T-helper 1 cell (primary cell): ENCODE measurements around the gene TCFL5.
"Not testable (repeated sequence)": the region's sequence is repeated elsewhere in the genome, so short reads cannot be mapped to it uniquely, and the experiment has no call there.

ENCODE experiments used
- DNase-seq, 5 donors: peaks; one replicate each; pipeline ENCODE4 v3.0.0-alpha.2; 2012 to 2020

The TCFL5 gene

DNA sequence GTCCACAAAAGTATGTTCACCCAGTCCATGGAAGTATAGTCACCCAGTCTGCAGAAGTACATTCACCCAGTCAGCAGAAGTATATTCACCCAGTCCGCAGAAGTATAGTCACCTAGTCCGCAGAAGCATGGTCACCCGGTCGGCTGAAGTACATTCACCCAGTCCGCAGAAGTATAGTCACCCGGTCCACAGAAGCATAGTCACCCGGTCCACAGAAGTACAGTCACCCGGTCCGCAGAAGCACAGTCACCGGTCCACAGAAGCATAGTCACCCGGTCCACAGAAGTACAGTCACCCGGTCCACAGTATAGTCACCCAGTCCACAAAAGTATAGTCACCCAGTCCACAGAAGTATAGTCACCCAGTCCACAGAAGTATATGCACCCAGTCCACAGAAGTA, 8.8 kb downstream of the TCFL5 start:
- no peak for DNase-seq

DNA sequence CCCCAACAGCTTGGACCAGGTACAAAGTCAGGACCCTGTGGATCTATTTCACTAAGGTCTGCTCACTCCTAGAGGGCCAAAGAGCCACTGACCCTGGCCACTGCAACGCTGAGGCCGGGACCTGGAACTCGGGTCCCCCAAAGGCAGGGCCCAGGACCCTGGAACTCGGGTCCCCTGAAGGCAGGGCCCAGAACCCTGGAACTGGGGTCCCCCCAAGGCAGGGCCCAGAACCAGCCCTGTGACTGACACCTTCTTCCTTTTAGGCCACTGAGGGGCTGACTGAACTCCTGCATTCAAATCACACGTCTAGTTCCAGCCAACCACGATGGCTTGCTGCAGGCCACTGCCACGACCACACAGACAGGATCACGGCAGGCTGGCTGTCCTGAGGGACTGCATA, 9.4 kb downstream of the TCFL5 start:
- no peak for DNase-seq

DNA sequence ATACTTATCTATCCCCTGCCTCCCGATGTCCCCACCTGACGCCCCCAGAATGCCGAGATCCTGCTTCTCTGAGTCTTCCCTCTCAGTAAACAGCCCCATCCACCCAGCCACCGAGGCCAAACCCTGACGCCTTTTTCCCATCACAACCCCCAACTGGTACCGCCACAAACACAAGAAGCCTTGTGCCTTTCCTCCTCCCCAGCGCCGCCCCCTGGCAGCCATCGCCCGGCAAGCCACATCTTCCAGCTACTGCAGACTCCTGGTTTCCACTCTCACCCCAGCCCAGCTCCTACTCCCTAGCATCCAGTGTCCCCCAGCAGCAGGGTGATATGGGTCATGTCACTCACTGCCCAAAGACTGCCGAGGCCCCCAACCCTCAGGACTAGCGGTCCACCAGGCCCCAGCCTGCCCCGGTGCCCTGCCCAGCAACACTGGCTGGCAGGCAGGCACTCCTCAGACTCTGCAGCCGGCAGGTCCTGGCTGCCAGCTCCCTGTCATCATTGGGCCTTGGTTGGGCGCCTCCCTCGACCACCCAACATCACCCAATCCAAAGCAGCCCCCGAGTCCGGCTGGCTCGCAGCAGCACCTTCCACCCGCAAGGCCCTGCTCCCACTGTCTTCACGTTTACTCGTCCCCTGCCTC, 11.2 kb downstream of the TCFL5 start:
- no peak for DNase-seq

DNA sequence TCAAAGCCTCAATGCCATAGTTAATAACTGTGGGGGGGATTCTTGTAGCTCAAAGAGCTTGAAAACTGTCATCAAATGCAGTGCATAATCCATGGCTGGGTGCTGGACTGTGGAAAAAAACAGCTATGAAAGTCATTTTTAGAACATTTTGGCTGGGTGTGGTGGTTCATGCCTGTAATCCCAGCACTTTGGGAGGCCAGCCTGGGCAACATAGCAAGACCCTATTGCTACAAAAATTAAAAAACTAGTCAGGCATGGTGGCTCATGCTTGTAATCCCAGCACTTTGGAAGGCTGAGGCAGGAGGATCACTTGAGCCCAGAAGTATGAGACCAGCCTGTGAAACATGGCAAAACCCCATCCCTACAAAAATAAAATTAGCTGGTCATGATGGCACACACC, 12.2 kb downstream of the TCFL5 start:
- no peak for DNase-seq

DNA sequence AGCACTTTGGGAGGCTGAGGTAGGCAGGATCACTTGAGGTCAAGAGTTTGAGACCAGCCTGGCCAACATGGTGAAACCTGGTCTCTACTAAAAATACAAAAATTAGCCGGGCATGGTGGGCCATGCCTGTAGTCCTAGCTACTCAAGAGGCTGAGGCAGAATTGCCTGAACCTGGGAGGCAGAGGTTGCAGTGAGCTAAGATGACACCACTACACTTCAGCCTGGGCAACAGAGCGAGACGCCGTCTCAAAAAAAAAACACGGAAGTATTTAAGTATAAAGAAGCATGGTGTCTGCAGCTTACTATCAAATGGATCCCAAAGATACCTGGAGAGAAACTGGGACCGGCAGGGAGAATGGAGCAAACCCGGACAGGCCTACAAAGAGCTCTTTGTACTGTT, 12.7 kb downstream of the TCFL5 start:
- DNase-seq: not testable (repeated sequence)

DNA sequence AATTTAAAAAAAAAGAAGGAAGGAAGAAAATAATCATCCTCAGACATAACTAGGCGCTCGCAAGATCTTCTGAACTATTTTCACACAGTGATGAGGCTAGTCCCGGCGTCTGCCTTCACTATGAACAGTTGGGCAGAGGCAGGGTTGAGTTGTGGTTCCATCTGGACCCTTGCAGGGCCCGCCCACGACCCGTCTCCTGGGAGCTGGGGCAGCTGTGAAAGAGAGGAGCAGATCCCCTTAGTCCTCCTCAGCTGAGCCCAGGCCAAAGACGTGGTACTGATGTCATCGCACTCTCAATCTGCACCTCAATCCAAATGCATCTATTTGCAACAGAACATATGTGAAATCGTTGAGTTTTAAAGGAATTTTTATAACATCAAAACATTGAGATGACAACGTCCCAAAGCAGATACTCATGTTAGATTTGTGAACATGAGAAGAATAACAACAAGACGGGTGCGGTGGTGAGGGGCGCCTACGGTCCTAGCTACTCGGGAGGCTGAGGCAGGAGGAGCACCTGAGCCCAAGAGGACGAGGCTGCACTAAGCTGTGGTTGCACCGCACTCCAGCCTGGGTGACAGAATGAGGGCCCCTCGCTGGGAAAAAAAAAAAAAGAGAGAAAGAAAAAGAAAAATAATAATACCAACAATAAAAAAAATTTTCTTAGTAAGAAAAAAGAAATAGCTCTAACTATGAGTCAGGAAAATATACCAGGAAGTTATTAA, 15.3 kb downstream of the TCFL5 start:
- no peak for DNase-seq

DNA sequence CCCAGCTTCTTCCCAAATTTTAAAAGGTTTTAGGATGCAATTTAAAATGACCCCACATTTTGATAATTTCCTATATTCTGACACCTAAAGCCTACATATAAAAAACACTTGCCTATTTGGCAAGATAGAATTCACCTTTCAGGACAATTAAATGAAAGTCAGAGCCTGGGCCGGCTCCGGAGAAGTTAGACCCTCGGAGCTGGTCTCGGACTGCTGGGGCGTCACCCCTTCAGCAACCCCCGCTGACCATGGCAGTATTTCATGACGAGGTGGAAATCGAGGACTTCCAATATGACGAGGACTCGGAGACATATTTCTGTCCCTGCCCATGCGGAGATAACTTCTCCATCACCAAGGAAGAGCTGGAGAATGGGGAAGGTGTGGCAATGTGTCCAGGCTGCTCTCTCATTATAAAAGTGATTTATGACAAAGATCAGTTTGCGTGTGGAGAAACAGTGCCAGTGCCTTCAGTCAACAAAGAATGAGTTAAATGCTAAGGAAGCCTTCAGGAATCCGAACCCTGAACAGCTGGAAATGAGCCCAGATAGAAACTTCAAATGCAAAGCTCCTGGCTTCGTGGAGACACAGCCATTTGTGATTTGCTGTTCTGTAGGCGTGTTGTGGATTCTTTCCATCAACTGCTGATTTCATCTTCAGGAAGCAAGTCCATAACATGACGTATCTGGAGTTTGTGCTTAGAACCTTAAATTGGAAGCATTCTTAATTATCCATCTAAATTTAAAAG, 16.0 kb downstream of the TCFL5 start:
- no peak for DNase-seq

DNA sequence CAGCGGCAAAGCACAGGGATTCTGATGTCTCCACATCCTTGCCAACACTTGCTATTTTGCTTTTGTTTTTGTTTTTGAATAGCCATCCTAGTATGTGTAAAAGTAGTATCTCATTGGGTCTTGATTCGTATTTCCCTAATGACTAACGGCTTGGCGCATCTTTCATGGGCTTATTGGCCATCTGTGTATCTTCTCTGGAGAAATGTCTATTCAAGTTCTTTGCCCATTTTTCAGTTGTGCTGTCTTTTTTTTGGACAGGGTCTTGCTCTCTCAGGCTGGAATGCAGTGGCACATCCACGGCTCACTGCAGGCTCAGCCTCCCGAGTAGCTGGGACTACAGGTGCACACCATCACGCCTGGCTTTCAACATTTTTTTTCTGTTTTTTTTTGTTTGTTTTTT, 17.4 kb downstream of the TCFL5 start:
- no peak for DNase-seq

DNA sequence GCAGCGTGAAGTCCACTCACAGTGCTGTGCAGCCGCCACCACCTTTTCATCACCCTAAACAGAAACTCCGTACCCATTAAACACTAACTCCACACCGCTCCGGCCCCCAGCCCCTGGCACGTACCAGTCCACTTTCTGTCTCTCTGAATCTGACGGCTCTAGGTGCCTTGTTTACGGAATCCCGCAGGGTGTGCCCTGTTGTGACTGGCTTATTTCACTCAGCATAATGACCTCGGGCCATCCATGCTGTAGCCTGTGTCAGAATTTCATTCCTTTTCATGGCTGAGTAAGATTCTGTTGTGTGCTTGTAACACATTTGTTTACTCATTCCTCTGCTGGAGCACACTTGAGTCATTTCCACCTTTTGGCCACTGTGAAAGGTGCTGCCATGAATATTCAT, 18.0 kb downstream of the TCFL5 start:
- no peak for DNase-seq

DNA sequence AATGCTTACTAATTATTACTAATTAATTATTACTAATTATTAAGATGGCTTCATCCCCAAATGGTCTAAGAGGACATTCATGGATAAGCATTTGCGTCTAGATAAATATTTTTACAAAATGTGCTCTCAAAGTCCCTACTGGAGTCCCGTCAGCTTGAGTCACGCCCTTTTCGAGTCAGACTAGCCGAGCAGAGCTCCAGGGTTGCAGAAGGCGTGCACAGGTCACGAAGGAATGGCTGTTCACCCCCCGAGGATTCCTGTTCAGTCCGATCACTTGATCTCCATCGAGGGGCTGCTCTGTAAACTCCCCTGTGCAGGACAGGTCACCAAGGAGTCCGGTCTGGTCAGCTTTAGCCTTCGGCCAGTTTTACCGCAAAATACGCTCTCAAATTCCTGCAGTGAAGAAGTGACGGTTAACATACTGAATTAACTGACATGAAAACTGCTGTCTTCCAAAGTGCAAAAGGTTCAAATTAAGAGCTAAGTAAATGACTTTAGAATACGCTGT, 19.9 kb downstream of the TCFL5 start:
- no peak for DNase-seq

DNA sequence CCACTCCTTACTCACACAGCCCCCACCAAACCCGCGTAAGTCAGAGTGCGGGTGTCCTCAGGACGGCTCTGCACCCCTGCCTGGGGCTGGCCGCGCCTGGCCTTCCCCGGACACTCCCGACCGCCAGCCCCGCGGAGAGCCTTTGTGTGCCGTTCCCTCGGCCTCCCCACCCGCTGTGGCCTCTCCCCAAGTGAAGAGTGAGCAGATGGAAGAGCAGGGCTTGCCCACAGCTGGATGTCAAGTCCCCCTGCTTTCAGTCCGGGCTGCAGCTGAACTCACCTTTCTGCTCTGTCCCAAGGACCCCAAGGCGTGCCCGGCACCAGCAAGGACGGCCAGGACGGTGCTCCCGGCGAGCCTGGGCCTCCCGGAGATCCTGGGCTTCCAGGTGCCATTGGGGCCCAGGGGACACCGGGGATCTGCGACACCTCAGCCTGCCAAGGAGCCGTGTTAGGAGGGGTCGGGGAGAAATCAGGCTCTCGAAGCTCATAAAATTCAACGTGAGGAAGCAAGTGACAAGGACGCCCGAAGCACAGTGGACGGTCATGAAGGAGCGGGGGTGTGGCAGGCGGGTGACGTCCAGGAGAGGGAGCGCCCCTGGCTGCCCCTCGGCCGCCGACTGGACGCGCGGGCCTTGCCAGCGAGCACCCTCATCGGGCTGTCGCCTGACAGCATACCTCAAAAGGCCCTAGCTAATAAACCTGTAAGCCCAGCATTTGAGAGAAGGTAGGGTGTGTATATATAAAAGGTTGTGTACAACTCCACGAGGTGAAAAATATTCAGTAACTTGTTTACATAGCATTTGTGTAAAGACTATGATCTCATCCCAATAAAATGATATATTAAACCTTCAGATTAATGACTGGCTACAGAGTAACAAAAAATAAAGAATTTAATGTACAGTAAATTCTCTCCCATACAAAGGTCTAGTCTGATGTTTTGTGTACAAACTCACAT, 21.1 kb downstream of the TCFL5 start:
- no peak for DNase-seq

DNA sequence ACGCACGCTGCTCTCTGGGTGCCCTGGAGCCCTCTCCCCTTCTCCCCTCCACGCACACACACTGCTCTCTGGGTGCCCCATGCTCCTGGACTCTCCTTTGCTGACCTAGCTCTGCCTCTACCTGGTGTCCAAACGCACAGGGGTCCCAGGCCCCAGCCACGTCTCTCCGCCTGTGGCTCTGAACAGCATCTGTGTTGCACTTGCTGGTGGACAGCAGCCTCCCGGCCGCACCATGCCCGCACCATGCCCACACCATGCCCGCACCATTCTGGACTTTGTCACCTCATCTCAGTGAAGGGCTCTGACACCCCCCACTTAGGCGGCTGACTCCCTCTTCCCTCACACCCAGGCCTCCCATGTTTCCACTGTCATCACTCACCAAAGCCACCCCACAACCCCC, 21.8 kb downstream of the TCFL5 start:
- DNase-seq: no peak

DNA sequence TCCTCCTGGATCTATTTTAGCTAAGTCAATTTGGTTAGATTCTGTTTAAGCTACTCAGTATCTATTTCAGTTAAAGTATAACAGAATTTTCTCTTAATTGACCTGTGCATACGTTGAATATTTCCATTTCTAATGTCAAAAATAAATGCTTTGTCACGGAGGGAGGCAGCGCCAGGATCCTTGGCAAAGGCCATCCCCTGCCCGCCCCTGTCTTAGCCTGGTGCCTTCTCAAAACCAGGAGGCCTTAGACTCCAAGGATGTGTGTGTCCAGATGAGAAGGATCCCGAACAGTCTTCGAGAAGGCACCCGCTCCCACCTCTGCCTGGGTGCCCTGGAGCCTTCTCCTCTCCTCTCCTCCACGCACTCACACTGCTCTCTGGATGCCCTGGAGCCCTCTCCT, 22.4 kb downstream of the TCFL5 start:
- DNase-seq: no peak

DNA sequence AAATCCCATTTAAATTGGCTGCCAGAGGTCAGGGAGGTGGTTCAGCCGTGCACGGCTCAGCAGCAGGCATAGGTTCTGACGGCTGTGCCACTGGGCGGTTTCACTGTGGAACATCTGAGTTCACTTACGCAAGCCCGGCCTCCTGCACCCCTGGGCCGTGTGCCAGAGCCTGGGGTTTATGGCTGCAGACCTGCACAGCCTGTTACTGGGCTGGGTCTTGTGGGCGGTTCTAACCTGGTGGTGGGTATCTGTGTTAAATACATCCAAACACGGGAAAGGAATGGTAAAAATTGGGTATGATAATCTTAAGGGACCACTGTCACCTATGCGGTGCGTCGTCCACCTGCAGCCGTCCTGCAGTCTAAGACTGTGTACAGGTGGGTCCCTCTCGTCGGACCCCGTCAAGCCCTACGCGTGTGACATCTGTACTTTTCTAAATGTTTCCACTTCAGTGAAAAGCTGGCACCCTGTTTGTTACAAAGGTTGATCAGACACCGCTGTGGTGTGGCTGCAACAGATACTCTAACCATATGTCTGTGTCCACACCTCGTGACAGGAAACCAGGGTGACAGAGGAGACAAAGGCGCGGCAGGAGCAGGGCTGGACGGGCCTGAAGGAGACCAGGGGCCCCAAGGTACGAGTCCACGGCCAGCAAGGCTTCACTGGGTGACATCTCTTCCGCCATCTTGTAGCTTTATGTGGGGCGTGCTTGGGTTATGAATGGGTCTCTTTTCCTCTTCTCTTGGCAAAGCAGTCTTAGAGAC, 23.3 kb downstream of the TCFL5 start:
- DNase-seq: no peak

DNA sequence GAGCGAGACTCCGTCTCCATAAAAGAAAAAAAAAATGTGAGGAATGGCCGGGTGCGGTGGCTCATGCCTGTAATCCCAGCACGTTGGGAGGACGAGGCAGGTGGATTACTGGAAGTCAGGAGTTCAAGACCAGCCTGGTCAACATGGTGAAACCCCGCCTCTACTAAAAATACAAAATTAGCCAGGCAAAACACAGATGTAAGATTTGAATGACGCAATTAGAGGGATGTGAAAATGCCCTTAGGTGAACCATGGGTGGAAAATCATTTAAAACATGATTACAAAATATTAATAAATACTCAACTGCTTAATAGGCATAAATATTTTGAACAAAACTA, 23.9 kb downstream of the TCFL5 start:
- DNase-seq: no peak

DNA sequence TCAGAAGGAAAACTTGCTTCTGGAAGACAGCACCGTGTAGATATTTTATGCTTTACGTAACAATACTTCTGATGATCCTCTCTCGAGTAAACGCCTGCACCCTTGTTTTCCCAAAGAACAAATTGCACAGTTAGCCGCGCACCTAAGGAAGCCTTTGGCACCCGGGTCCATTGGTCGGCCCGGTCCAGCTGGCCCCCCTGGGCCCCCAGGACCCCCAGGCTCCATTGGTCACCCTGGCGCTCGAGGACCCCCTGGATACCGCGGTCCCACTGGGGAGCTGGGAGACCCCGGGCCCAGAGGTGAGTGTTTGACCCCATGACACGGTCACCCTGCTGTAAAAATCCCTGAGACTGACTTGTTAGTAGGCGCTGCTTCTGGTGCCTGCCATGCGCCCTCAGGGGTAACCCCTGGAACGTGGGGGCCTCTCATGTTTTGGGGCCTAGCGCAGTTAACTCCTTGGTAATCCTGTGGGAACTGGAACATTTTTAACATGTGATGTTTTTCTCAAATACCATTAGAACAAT, 24.6 kb downstream of the TCFL5 start:
- DNase-seq: no peak

DNA sequence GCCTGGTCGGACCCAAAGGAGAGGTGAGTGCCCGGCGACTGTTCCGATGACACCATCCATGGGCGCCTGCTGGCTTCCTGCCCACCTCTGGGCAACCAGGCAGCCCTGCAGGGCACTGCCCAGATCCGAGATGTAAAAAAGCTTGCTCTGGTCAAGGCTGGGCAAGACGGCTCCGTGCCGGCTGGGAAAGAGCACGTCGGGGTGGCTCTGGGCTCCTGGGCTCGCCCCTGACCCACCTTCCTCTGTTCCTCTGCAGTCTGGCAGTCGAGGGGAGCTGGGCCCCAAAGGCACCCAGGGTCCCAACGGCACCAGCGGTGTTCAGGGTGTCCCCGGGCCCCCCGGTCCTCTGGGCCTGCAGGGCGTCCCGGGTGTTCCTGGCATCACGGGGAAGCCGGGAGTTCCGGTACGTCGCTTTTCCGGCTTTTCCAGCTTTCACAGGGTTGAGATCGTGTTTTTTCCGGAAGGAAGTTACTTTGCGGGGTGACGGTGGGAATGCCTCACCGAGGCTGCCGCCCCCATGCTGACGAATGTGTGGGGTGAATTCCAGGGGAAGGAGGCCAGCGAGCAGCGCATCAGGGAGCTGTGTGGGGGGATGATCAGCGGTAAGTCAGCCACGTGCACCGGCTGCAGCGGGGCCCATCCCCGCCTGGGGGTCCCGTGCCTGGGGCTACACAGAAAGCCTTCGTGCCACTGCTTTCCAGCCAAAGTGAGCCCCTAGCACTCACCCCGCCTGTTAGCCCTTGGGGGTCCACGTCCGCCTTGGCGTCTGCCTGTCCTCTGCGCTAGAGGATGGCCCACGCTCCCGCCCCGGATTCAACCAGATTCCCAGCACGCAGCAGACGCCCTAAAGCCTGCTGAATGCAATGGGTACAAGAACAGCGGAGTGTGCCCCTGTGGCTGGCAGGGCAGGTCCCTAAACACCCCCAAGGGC, 25.4 kb downstream of the TCFL5 start:
- no peak for DNase-seq

DNA sequence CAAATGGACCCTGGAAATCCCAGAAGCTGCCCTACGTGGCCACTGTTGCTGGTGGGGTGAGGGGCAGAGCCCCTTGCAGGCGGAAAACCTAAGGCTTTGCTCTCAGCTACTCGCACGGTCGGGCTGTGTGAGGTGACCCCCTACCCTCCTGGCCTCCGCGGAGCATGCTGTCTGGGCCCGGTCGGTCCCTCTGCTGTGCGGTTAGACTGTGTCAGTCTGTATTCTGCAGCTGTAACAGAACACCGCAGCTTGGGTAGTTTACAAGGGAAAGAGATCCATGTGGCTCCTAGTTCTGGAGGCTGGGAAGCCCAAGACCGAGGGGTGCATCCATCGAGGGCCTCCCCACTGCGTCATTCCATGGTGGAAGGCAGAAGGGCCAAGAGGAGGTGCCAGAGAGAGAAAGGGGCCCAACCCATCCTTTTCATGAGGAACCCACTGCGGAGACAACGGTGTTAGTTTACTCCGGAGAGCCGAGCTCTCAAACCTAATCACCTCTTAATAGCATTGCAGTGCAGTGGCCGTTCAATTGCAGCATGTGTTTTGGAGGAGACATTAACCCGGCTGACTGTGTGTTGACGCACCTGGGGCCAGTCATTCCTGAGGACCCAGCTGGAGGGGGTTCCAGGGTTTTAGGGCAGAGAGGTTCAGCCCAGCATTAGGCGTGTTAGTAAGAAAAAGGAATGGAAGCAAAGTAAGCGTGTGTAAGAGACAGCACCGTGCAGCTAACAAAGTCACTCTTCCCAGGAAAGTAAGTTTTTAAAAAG, 26.5 kb downstream of the TCFL5 start:
- DNase-seq: no peak

DNA sequence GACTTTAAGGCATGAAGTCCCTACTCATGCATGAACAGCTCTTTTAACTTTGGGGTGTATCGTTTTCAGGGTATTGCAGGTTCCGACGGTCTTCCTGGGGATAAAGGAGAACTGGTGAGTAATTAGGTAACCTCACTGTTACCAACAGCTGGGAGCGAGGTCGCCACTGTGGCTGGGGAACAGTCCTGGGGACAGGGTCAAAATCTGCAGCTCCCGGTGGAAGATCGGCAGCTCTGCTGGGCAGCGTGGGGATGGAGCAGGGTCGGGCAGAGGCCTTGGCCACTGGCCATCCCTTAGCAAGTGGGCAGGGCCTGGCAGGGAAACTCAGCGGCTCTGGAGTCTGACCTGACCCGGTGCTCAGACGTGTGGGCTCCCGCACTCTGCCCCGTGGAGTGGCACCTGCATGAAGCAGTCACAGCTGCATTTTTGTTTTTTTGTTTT, 28.7 kb downstream of the TCFL5 start:
- no peak for DNase-seq
